Fibroblast of lung (primary cell): ENCODE measurements around the gene SH2D3C. TPM values are rescaled to one million over a fixed set of nuclear protein-coding genes. Genes with fewer than 3 reads are reported as not detected.

Experiments used
- DNase-seq, 2 donors: peaks; one replicate each; pipeline versions ENCODE4 v3.0.0 to v3.0.0-alpha.2; 2010; ENCODE audit warnings: low read depth in 2 of 2
- H2AFZ ChIP-seq: 2 replicates; pipeline ENCODE4 v1.5.1; 2012; ENCODE audit warnings: low read length, control low read depth, inconsistent platforms
- H3K27ac ChIP-seq: 2 replicates; pipeline ENCODE4 v1.5.1; 2011; ENCODE audit warnings: low read length, control low read depth; ENCODE audit not compliant: insufficient read depth
- H3K27me3 ChIP-seq: 2 replicates; pipeline ENCODE4 v1.5.1; 2011; ENCODE audit warnings: mild to moderate bottlenecking, low read length; ENCODE audit not compliant: control insufficient read depth, insufficient read depth
- H3K36me3 ChIP-seq: 2 replicates; pipeline ENCODE4 v1.5.1; 2011; ENCODE audit warnings: low read length; ENCODE audit not compliant: control insufficient read depth, insufficient read depth
- H3K4me1 ChIP-seq: 2 replicates; pipeline ENCODE4 v1.5.1; 2011; ENCODE audit warnings: low read length; ENCODE audit not compliant: control insufficient read depth, insufficient read depth; ENCODE audit errors: extremely low read depth
- H3K4me2 ChIP-seq: 2 replicates; pipeline ENCODE4 v1.5.1; 2011; ENCODE audit warnings: low read length, control low read depth; ENCODE audit not compliant: insufficient read depth; ENCODE audit errors: extremely low read depth
- H3K4me3 ChIP-seq, 4 experiments: fragments of 200-600 bp in 1 of 4; sonication (generic) in 1 of 4; replicated peaks in 1 of 4; 2 replicates each; pipeline ENCODE4 v1.5.1; 2011 to 2016; ENCODE audit warnings: low read length in 4 of 4, low read depth in 3 of 4, mild to moderate bottlenecking in 3 of 4, control low read depth in 2 of 4, inconsistent platforms in 1 of 4, mixed read lengths in 1 of 4; ENCODE audit not compliant: insufficient read depth in 1 of 4; ENCODE audit errors: control extremely low read depth in 1 of 4
- H3K79me2 ChIP-seq: 2 replicates; pipeline ENCODE4 v1.5.1; 2012; ENCODE audit warnings: mild to moderate bottlenecking, low read length, inconsistent platforms; ENCODE audit not compliant: control insufficient read depth, insufficient read depth
- H3K9ac ChIP-seq: 2 replicates; pipeline ENCODE4 v1.5.1; 2011; ENCODE audit warnings: mild to moderate bottlenecking, low read length, control low read depth; ENCODE audit not compliant: insufficient read depth
- H3K9me3 ChIP-seq: 2 replicates; pipeline ENCODE4 v1.5.1; 2012; ENCODE audit warnings: low read depth, low read length; ENCODE audit not compliant: control insufficient read depth, insufficient read depth
- H4K20me1 ChIP-seq: 2 replicates; pipeline ENCODE4 v1.5.1; 2011; ENCODE audit warnings: low read length; ENCODE audit not compliant: control insufficient read depth, insufficient read depth; ENCODE audit errors: extremely low read depth
- EZH2 ChIP-seq: IDR thresholded peaks from 2 replicates; pipeline ENCODE4 v1.5.1; 2012; ENCODE audit warnings: low read length, control low read depth, mild to moderate bottlenecking; ENCODE audit errors: missing control alignments
- polyA plus RNA-seq, 2 donors: library from polyadenylated mRNA; depleted of rRNA in 1 of 2; stranded (reverse) in 1 of 2; unstranded in 1 of 2; fragments of >200 nt; gene quantifications; 2 replicates each; pipeline ENCODE4 v1.2.1, GENCODE V29; 2011 to 2012; ENCODE audit warnings: missing spikeins in 1 of 2
- total RNA-seq: library from RNA; depleted of rRNA; stranded (reverse); fragments of >200 nt; gene quantifications from 2 replicates; pipeline ENCODE4 v1.2.1, GENCODE V29; 2014
- TF ChIP-seq, protein P1 (sequence below), 2 donors: IDR thresholded peaks in 1 of 2; conservative IDR thresholded peaks in 1 of 2; 1 replicate in 1 of 2; 2 replicates in 1 of 2; pipeline ENCODE4 v1.5.1; 2011 to 2012; ENCODE audit warnings: low read length in 2 of 2, control low read depth in 1 of 2, inconsistent platforms in 1 of 2, low read depth in 1 of 2, mild to moderate bottlenecking in 1 of 2

SH2D3C gene
- total and polyA plus RNA-seq, 2 donors (not counting 1 experiment from before 2014, with no cell fraction given), result 1.2 TPM; not detected in 1

- H3K4me2 ChIP-seq, result no peak overlapping the region
- DNase-seq, result no peak
- no peak overlapping the region for H3K4me3 ChIP-seq
- H3K27ac ChIP-seq, result no peak overlapping the region
- TF ChIP-seq, protein P1, sequence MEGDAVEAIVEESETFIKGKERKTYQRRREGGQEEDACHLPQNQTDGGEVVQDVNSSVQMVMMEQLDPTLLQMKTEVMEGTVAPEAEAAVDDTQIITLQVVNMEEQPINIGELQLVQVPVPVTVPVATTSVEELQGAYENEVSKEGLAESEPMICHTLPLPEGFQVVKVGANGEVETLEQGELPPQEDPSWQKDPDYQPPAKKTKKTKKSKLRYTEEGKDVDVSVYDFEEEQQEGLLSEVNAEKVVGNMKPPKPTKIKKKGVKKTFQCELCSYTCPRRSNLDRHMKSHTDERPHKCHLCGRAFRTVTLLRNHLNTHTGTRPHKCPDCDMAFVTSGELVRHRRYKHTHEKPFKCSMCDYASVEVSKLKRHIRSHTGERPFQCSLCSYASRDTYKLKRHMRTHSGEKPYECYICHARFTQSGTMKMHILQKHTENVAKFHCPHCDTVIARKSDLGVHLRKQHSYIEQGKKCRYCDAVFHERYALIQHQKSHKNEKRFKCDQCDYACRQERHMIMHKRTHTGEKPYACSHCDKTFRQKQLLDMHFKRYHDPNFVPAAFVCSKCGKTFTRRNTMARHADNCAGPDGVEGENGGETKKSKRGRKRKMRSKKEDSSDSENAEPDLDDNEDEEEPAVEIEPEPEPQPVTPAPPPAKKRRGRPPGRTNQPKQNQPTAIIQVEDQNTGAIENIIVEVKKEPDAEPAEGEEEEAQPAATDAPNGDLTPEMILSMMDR (conservative IDR thresholded peaks at IDR 0.05 in 1 of 2, IDR thresholded peaks at IDR 0.05 in 1 of 2; ENCODE audit: low read depth in 1 of 2, low read length in 2 of 2), result no peak
- no peak for TF ChIP-seq EZH2
- no peak overlapping the region for H2AFZ ChIP-seq
- no peaks in the 10 kb centered on the region for H3K27me3 ChIP-seq
- no peaks in the 10 kb centered on the region for H3K9me3 ChIP-seq
- peaks cover 47% of the 10 kb centered on the region for H3K36me3 ChIP-seq
- H3K9ac ChIP-seq, result no peak overlapping the region
- H3K79me2 ChIP-seq, result no peaks in the 10 kb centered on the region
- no peaks in the 10 kb centered on the region for H3K4me1 ChIP-seq
- no peaks in the 10 kb centered on the region for H4K20me1 ChIP-seq
These were observed 37.3 kb upstream of the SH2D3C start for GRCh38 chr9:127815512-127816361.

GRCh38 chr9:127814619-127815511 lies 36.4 kb upstream of the SH2D3C start:
- TF ChIP-seq EZH2, result no peak
- TF ChIP-seq, protein P1 (conservative IDR thresholded peaks at IDR 0.05 in 1 of 2, IDR thresholded peaks at IDR 0.05 in 1 of 2; ENCODE audit: low read depth in 1 of 2, low read length in 2 of 2), result no peak
- Histone ChIP-seq H3K4me2 (no peak overlapping the region), H3K4me1 (no peaks in the 10 kb centered on the region), H3K27me3 (no peaks in the 10 kb centered on the region), H4K20me1 (no peaks in the 10 kb centered on the region), H3K9ac (no peak overlapping the region), H3K27ac (no peak overlapping the region), H2AFZ (no peak overlapping the region), H3K9me3 (no peaks in the 10 kb centered on the region), H3K79me2 (no peaks in the 10 kb centered on the region), H3K36me3 (peaks cover 50% of the 10 kb centered on the region), H3K4me3 (no peak overlapping the region)
- no peak for DNase-seq

- no peak overlapping the region for H3K27ac ChIP-seq
- DNase-seq, result no peak
- no peak for TF ChIP-seq EZH2
- TF ChIP-seq, protein P1 (conservative IDR thresholded peaks at IDR 0.05 in 1 of 2, IDR thresholded peaks at IDR 0.05 in 1 of 2; ENCODE audit: low read depth in 1 of 2, low read length in 2 of 2), result no peak
- no peaks in the 10 kb centered on the region for H3K4me1 ChIP-seq
- H3K4me3 ChIP-seq, result no peak overlapping the region
- H3K4me2 ChIP-seq, result no peak overlapping the region
- H3K79me2 ChIP-seq, result no peaks in the 10 kb centered on the region
- no peak overlapping the region for H3K9ac ChIP-seq
- no peaks in the 10 kb centered on the region for H3K27me3 ChIP-seq
- H3K9me3 ChIP-seq, result no peaks in the 10 kb centered on the region
- peaks cover 48% of the 10 kb centered on the region for H3K36me3 ChIP-seq
- no peaks in the 10 kb centered on the region for H4K20me1 ChIP-seq
- H2AFZ ChIP-seq, result no peak overlapping the region
These were observed 35.3 kb upstream of the SH2D3C start for GRCh38 chr9:127813686-127814226.
